Esophagus muscularis mucosa (tissue), 4 donors: ENCODE data around the gene ANKFY1. TPM values are rescaled to one million over a fixed set of nuclear protein-coding genes. Genes with fewer than 3 reads are reported as not detected.

Experiments
- DNase-seq: peaks from one replicate; pipeline ENCODE4 v3.0.0-alpha.2; 2017; ENCODE audit errors: extremely low spot score
- H3K27ac ChIP-seq, 4 donors: fragments of 200-600 bp; sonication (generic); replicated peaks in 1 of 4; 1 replicate in 3 of 4; 2 replicates in 1 of 4; pipeline ENCODE4 v1.5.1; 2016 to 2019; ENCODE audit warnings: mild to moderate bottlenecking in 1 of 4
- H3K27me3 ChIP-seq, 4 donors: fragments of 200-600 bp; sonication (generic); one replicate each; pipeline versions ENCODE4 v1.5.1 to v1.6.0; 2016 to 2019
- H3K36me3 ChIP-seq, 4 donors: fragments of 200-600 bp; sonication (generic); one replicate each; pipeline ENCODE4 v1.5.1; 2016 to 2019
- H3K4me1 ChIP-seq, 4 donors: fragments of 200-600 bp; sonication (generic); one replicate each; pipeline ENCODE4 v1.5.1; 2016 to 2019
- H3K4me3 ChIP-seq, 4 donors: fragments of 200-600 bp; sonication (generic); 1 replicate in 2 of 4; 2 replicates in 2 of 4; pipeline ENCODE4 v1.5.1; 2016 to 2019; ENCODE audit warnings: mild to moderate bottlenecking in 4 of 4, moderate library complexity in 1 of 4
- H3K9me3 ChIP-seq, 4 donors: fragments of 200-600 bp; sonication (generic); 1 replicate in 3 of 4; 2 replicates in 1 of 4; pipeline ENCODE4 v1.5.1; 2016 to 2019
- CTCF ChIP-seq, 3 experiments: fragments of 200-600 bp in 2 of 3; fragments of 450-650 bp in 1 of 3; sonication (generic) in 2 of 3; IDR thresholded peaks; one replicate each; pipeline ENCODE4 v1.5.1; 2017 to 2019; ENCODE audit warnings: antibody characterized with exemption in 3 of 3, mild to moderate bottlenecking in 2 of 3, moderate library complexity in 1 of 3
- EP300 ChIP-seq: sonication (generic); formaldehyde crosslinking; IDR thresholded peaks from one replicate; pipeline ENCODE4 v1.6.1; 2017; ENCODE audit warnings: antibody characterized with exemption
- POLR2A ChIP-seq: fragments of 450-650 bp; IDR thresholded peaks from one replicate; pipeline ENCODE4 v1.6.1; 2017; ENCODE audit warnings: antibody characterized with exemption, moderate library complexity, mild to moderate bottlenecking, low read depth
- POLR2AphosphoS5 ChIP-seq, 2 donors: sonication (generic); formaldehyde crosslinking; IDR thresholded peaks; one replicate each; pipeline ENCODE4 v1.6.1; 2017; ENCODE audit warnings: antibody characterized with exemption in 2 of 2
- WGBS: methylation state at CpG from one replicate; pipeline ENCODE4 v1.1.5; 2018; 5-methylcytosine and 5-hydroxymethylcytosine counted together
- intact Hi-C: fragments of 100-400 bp; cut with DNase I; formaldehyde crosslinking; loops from one replicate; pipeline ENCODE4 v1.15.1; 2023
- total RNA-seq, 4 donors: library from RNA; depleted of rRNA; stranded (reverse); fragments of >200 nt; gene quantifications; one replicate each; pipeline versions ENCODE4 v1.1.0 to v1.2.1, GENCODE V29; 2016

Gene ANKFY1
- total RNA-seq = 10 to 100 TPM; 28.2 to 41.0 (median 36.7) TPM

- Histone ChIP-seq H3K27me3 (no peaks in the 10 kb centered on the region), H3K36me3 (peaks cover 0 to 26% (median 11%) of the 10 kb centered on the region in 4 donors), H3K4me3 (peak within 1 kb of the TSS; percentile 92 to 100 (median 96)), H3K27ac (peak within 1 kb of the TSS; percentile 86 to 89 (median 88)), H3K4me1 (peaks cover 14 to 36% (median 34%) of the 10 kb centered on the region in 4 donors), H3K9me3 (peaks cover 0 to 9% (median 4%) of the 10 kb centered on the region in 4 donors)
- peak; percentile 98 for DNase-seq
- TF ChIP-seq POLR2A (peak; percentile 40), EP300 (no peak), POLR2AphosphoS5 (IDR thresholded peaks at IDR 0.05) (peak; percentile 88 to 91), CTCF (IDR thresholded peaks at IDR 0.05) (peak in 2 of 3 experiments; percentile 12 to 46)
- intact Hi-C loops = loop anchor here (1.0 kb wide), 1 partner anchor 47 kb away; no protein-coding TSS in a partner anchor
- WGBS = 0% methylated on average over 17 of the region's 85 CpGs
Observed at GRCh38 chr17:4263282-4264215, at the start of gene ANKFY1. TSS of gene ANKFY1 (minus strand) at chr17:4263979. CDS start at chr17:4263941, 38 bp downstream.

- no peaks in the 10 kb centered on the region for H3K9me3 ChIP-seq
- peaks cover 0 to 15% (median 14%) of the 10 kb centered on the region in 4 donors for H3K36me3 ChIP-seq
- TF ChIP-seq EP300 = no peak
- no peak for TF ChIP-seq CTCF (IDR thresholded peaks at IDR 0.05)
- TF ChIP-seq POLR2A = no peak
- TF ChIP-seq POLR2AphosphoS5 (IDR thresholded peaks at IDR 0.05) = no peak
- no peak overlapping the region for H3K27ac ChIP-seq
- intact Hi-C loops = no loop called here
- DNase-seq = no peak
- WGBS = 56% methylated on average over 6 of the region's 6 CpGs
- no peak overlapping the region for H3K4me3 ChIP-seq
- no peaks in the 10 kb centered on the region for H3K27me3 ChIP-seq
- H3K4me1 ChIP-seq = peaks cover 53 to 70% (median 60%) of the 10 kb centered on the region in 4 donors
Observed at GRCh38 chr17:4310354-4311060, 46.7 kb upstream of the ANKFY1 start.

GRCh38 chr17:4309897-4310296 lies 46.1 kb upstream of the ANKFY1 start:
- intact Hi-C loops = loop anchor here (5.0 kb wide), 1 partner anchor 102 kb away; no protein-coding TSS in a partner anchor
- WGBS = 38% methylated on average over 1 of the region's 1 CpG
- DNase-seq = no peak
- Histone ChIP-seq H3K9me3 (no peaks in the 10 kb centered on the region), H3K27me3 (no peaks in the 10 kb centered on the region), H3K4me1 (peaks cover 52 to 75% (median 57%) of the 10 kb centered on the region in 4 donors), H3K27ac (no peak overlapping the region), H3K36me3 (peaks cover 0 to 20% (median 18%) of the 10 kb centered on the region in 4 donors), H3K4me3 (no peak overlapping the region)
- TF ChIP-seq POLR2AphosphoS5 (IDR thresholded peaks at IDR 0.05) (no peak), EP300 (no peak), CTCF (IDR thresholded peaks at IDR 0.05) (no peak), POLR2A (no peak)

- DNase-seq = no peak
- TF ChIP-seq POLR2A (no peak), EP300 (no peak), POLR2AphosphoS5 (IDR thresholded peaks at IDR 0.05) (no peak), CTCF (IDR thresholded peaks at IDR 0.05) (no peak)
- Histone ChIP-seq H3K27ac (no peak overlapping the region), H3K4me1 (peaks cover 33 to 66% (median 50%) of the 10 kb centered on the region in 4 donors), H3K4me3 (no peak overlapping the region), H3K27me3 (no peaks in the 10 kb centered on the region), H3K36me3 (peaks cover 0 to 27% (median 20%) of the 10 kb centered on the region in 4 donors), H3K9me3 (no peaks in the 10 kb centered on the region)
- 83% methylated on average over 7 of the region's 7 CpGs for WGBS
- intact Hi-C loops = loop anchor here (5.0 kb wide), 1 partner anchor 105 kb away; no protein-coding TSS in a partner anchor
Observed at GRCh38 chr17:4307179-4307930, 43.6 kb upstream of the ANKFY1 start.
